D721Med (cell line): Measurements from ENCODE around the gene CERCAM.

Source experiments
- DNase-seq: peaks from one replicate; pipeline ENCODE4 v3.0.0; 2011; ENCODE audit warnings: low spot score; ENCODE audit not compliant: insufficient read length
- FAIRE-seq: peaks from 2 replicates; lab custom pipeline; 2011; peaks lifted over from hg19 to GRCh38; lab: Jason Lieb, UNC
- TF ChIP-seq, protein P1 (sequence below): IDR thresholded peaks from 2 replicates; pipeline ENCODE4 v1.5.1; 2012; ENCODE audit warnings: mild to moderate bottlenecking, control low read depth; ENCODE audit not compliant: insufficient read depth; ENCODE audit errors: missing control alignments

The CERCAM gene, protein sequence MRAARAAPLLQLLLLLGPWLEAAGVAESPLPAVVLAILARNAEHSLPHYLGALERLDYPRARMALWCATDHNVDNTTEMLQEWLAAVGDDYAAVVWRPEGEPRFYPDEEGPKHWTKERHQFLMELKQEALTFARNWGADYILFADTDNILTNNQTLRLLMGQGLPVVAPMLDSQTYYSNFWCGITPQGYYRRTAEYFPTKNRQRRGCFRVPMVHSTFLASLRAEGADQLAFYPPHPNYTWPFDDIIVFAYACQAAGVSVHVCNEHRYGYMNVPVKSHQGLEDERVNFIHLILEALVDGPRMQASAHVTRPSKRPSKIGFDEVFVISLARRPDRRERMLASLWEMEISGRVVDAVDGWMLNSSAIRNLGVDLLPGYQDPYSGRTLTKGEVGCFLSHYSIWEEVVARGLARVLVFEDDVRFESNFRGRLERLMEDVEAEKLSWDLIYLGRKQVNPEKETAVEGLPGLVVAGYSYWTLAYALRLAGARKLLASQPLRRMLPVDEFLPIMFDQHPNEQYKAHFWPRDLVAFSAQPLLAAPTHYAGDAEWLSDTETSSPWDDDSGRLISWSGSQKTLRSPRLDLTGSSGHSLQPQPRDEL

DNA sequence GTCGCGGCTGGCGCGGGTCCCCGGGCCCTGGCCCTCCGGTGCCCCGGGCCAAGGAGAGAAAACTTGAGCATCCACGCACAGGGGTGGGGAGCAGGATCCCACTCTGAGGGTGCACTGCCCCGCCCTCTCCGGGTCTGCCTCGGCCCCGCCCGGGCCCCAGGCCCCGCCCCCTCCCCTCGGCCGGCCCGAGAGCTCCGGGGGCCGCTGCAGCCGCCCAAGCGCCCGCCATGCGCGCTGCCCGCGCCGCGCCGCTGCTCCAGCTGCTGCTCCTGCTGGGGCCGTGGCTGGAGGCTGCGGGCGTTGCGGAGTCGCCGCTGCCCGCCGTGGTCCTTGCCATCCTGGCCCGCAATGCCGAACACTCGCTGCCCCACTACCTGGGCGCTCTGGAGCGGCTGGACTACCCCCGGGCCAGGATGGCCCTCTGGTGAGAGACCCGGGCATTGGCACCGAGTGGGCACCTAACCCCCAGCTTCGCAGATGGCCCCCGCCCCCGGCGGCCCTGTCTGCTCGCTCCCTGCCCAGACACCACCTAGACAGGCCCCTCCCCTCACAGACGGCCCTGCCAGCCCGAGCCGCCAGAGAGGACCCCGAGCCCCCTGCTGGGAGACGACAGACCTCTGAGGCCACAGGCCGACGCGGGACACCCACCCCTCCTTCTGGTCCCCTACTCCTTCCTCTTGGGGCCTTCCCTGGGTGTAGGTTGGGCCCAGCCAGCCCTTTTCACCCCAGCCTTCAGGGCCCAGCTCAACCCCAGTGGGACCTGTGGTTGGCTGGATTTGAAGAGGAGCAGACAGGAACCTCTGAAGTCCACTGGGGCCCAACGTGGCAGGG lies at the start of gene CERCAM:
CERCAM (plus strand) TSS at position 207 of the 831 bp plus-strand sequence; CDS start at position 228, 21 bp downstream.
- DNase-seq (peak; percentile 54), FAIRE-seq (no peak)
- TF ChIP-seq, protein P1, sequence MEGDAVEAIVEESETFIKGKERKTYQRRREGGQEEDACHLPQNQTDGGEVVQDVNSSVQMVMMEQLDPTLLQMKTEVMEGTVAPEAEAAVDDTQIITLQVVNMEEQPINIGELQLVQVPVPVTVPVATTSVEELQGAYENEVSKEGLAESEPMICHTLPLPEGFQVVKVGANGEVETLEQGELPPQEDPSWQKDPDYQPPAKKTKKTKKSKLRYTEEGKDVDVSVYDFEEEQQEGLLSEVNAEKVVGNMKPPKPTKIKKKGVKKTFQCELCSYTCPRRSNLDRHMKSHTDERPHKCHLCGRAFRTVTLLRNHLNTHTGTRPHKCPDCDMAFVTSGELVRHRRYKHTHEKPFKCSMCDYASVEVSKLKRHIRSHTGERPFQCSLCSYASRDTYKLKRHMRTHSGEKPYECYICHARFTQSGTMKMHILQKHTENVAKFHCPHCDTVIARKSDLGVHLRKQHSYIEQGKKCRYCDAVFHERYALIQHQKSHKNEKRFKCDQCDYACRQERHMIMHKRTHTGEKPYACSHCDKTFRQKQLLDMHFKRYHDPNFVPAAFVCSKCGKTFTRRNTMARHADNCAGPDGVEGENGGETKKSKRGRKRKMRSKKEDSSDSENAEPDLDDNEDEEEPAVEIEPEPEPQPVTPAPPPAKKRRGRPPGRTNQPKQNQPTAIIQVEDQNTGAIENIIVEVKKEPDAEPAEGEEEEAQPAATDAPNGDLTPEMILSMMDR = no peak

DNA sequence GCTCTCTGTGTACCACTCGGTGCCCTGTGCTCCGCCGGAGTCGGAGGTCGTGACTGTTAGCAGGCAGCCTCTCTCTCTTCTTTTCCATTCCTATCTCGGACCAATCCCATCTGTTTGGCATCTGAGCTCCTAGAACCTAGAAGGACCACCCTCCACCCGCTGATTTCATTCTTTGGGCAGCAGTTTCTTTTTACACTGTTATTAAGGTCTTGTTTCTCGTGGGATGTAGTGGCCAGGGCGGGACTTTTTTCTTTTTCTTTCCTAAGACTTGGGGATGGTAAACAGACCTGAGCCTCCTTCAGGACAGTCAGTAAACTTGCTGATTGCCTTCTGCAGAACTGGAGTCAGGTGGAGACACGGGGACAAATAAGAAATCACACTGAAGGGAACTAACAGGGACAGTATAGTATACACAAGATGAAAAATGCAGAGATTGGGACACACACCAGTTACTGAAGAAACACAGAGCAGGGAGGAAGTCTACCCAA lies 49.0 kb upstream of the CERCAM start:
- TF ChIP-seq, protein P1 = no peak
- FAIRE-seq (no peak), DNase-seq (no peak)

DNA sequence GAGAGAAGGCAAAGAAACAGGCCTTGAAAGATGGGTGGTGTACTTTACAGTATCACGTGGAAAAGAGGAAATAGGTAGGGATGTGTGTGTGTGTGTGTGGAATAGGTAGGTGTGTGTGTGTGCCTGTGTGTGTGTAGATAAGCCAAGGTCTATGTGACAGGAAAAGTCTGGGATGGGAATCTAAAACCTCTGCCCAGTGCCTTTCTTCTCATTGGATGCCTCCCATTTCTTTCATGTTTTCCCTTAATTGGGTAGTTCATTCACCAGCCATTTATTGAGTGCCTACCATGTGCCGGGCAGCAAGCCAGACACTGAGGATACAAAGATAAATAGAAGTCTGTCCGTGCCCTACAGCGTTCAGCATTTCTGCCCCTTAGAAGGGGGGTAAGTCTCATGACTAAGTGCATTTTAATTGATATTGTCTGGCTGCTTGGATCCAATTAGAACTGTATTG lies 48.4 kb upstream of the CERCAM start:
- TF ChIP-seq, protein P1 = no peak
- FAIRE-seq (no peak), DNase-seq (no peak)

DNA sequence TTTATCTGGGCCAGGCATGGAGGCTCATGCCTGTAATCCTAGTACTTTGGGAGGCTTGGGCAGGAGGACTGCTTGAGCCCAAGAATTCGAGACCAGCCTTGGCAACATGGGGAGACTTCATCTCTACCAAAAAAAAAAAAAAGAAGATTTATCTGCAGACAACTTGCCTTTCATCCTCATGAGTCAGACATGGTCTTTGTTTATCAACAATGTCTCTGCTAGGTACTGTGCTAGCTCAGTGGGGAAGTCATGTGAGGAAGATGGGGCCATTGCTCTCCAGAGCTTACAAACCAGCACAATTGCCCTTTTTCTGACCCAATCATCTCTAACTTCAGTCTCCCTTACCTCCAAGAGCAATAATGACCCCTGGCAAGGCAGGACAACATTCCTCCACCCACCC lies 47.9 kb upstream of the CERCAM start:
- TF ChIP-seq, protein P1 = no peak
- DNase-seq = no peak
- no peak for FAIRE-seq

DNA sequence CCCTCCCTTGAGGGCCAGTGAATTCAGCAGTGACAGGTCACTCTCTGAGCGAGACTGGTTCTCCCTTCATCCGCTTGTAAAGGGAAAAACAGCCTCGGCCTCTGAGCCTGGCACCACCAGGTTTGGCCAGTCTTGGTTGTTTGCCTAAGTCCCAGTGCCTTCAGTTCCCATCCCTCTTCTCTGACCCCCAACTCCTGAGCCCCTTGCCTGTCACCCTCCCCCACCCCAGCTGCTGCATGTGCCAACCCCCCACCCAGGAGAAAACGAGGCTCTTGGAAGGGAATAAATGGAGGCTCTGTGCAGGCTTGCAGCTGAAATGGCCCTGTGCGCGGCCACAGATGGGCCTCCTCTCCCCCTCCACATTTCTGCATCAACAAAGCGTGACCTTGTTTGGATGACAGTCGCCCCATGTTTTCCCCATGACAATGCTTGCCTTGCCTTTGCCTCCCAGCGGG lies 46.4 kb upstream of the CERCAM start:
- no peak for FAIRE-seq
- TF ChIP-seq, protein P1 = no peak
- DNase-seq = no peak

DNA sequence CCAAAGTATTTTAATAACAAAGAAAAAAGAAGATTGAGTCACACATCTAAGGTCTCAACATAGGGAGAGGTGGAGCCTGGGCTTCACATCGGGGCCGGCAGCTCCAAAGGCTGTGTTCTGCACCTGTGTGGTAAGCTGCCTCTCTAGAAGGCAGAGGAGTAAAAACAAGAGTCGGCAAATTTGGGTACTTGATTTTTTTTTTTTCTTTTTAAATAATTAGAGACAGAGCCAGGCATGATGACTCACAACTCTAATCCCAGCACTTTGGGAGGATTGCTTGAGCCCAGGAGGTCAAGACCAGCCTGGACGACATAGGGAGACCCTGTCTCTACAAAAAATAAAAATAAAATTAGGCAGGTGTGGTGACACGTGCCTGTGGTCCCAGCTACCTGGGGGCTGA lies 44.8 kb upstream of the CERCAM start:
- DNase-seq = no peak
- no peak for FAIRE-seq
- TF ChIP-seq, protein P1 = no peak
